Prostate gland (tissue), 2 donors: Measurements from ENCODE around the gene C6orf47. TPM values are rescaled to one million over a fixed set of nuclear protein-coding genes. Genes with fewer than 3 reads are reported as not detected.

Experiments
- DNase-seq: peaks from one replicate; pipeline ENCODE4 v3.0.0-alpha.2; 2019; ENCODE audit warnings: low spot score
- H3K27ac ChIP-seq, 2 donors: fragments of 200-600 bp; sonication (generic); 2 replicates each; pipeline ENCODE4 v1.5.1; 2017 to 2019
- H3K27me3 ChIP-seq: fragments of 200-600 bp; sonication (generic); replicated peaks from 2 replicates; pipeline ENCODE4 v1.5.1; 2019; ENCODE audit not compliant: insufficient read depth
- H3K36me3 ChIP-seq, 2 donors: fragments of 200-600 bp; sonication (generic); 1 replicate in 1 of 2; 2 replicates in 1 of 2; pipeline versions ENCODE4 v1.5.1 to v1.8.1; 2017 to 2019
- H3K4me1 ChIP-seq: fragments of 200-600 bp; sonication (generic); replicated peaks from 2 replicates; pipeline ENCODE4 v1.5.1; 2019
- H3K4me3 ChIP-seq, 2 donors: fragments of 200-600 bp; sonication (generic); 2 replicates each; pipeline ENCODE4 v1.5.1; 2017 to 2019
- H3K9me3 ChIP-seq: fragments of 200-600 bp; sonication (generic); 2 replicates; pipeline ENCODE4 v1.5.1; 2017
- POLR2A ChIP-seq: fragments of 450-650 bp; IDR thresholded peaks from one replicate; pipeline ENCODE4 v1.6.1; 2016; ENCODE audit warnings: antibody characterized with exemption, mild to moderate bottlenecking
- POLR2AphosphoS5 ChIP-seq: sonication (generic); formaldehyde crosslinking; IDR thresholded peaks from one replicate; pipeline ENCODE4 v1.6.1; 2017; ENCODE audit warnings: antibody characterized with exemption
- WGBS: methylation state at CpG from one replicate; pipeline ENCODE4 v1.1.5; 2018; 5-methylcytosine and 5-hydroxymethylcytosine counted together
- intact Hi-C: fragments of 100-400 bp; cut with DNase I; formaldehyde crosslinking; loops from one replicate; pipeline ENCODE4 v1.14.2; 2022
- total RNA-seq, 2 donors: library from RNA; depleted of rRNA; stranded (reverse); fragments of >200 nt; gene quantifications; one replicate each; pipeline ENCODE4 v1.1.0, GENCODE V29; 2016
- TF ChIP-seq, protein P1 (sequence below), 4 experiments: fragments of 200-600 bp in 2 of 4; fragments of 450-650 bp in 2 of 4; sonication (generic) in 2 of 4; IDR thresholded peaks; 1 replicate in 3 of 4; 2 replicates in 1 of 4; pipeline ENCODE4 v1.5.1; 2016 to 2019; ENCODE audit warnings: antibody characterized with exemption in 4 of 4, mild to moderate bottlenecking in 2 of 4, moderate library complexity in 2 of 4

Gene C6orf47
- total RNA-seq, 2 donors from 2014 or later = 25.5 to 30.1 TPM

DNA sequence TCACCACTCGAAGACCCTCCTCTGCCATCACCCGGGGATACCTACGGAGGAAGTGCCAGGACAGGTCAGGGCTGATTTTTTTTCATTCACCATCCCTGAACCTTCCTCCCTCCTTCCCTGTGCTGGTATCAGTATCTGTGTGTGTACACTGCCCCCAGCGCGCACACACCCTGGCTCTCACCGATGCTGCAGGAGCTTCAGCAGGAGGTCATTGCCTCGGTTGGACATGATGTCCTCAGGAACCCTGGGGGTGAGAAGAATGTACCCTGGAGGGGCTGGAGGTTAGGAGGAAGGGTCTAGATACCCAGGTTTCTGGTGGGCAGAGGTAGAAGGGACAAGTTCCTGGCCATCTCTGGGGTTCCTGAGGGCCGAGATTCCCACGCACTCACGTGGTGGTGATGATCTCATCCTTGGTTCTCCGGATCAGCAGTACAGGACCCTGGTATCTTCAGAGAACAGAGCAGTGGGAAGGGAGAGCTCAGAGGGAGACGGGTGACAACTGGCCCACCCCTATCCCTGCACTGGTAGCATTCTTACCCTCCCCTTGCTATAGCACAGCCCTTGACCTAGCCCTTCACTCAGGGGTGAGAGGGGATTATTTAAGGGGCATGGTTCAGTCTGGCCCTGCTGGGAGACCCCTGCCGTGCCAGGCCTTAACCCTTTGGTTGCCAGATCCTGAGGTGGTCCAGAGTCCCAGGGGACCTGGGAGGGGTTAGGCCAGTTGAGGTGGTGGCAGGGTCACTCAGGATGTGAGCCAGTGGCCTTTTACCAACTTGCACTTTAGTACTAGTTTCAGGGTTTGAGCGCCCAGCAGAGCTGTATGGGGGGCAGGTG, 27.5 kb upstream of the C6orf47 start:
- intact Hi-C loops = no loop called here
- Histone ChIP-seq H3K36me3 (peaks cover 15 to 20% of the 10 kb centered on the region in 2 donors), H3K4me3 (no peak overlapping the region), H3K4me1 (no peaks in the 10 kb centered on the region), H3K27ac (no peak overlapping the region), H3K9me3 (no peaks in the 10 kb centered on the region), H3K27me3 (no peaks in the 10 kb centered on the region)
- TF ChIP-seq POLR2A = no peak
- TF ChIP-seq, protein P1, sequence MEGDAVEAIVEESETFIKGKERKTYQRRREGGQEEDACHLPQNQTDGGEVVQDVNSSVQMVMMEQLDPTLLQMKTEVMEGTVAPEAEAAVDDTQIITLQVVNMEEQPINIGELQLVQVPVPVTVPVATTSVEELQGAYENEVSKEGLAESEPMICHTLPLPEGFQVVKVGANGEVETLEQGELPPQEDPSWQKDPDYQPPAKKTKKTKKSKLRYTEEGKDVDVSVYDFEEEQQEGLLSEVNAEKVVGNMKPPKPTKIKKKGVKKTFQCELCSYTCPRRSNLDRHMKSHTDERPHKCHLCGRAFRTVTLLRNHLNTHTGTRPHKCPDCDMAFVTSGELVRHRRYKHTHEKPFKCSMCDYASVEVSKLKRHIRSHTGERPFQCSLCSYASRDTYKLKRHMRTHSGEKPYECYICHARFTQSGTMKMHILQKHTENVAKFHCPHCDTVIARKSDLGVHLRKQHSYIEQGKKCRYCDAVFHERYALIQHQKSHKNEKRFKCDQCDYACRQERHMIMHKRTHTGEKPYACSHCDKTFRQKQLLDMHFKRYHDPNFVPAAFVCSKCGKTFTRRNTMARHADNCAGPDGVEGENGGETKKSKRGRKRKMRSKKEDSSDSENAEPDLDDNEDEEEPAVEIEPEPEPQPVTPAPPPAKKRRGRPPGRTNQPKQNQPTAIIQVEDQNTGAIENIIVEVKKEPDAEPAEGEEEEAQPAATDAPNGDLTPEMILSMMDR (IDR thresholded peaks at IDR 0.05) = no peak
- TF ChIP-seq POLR2AphosphoS5 = no peak
- DNase-seq = no peak
- 78% methylated on average over 14 of the region's 14 CpGs for WGBS

DNA sequence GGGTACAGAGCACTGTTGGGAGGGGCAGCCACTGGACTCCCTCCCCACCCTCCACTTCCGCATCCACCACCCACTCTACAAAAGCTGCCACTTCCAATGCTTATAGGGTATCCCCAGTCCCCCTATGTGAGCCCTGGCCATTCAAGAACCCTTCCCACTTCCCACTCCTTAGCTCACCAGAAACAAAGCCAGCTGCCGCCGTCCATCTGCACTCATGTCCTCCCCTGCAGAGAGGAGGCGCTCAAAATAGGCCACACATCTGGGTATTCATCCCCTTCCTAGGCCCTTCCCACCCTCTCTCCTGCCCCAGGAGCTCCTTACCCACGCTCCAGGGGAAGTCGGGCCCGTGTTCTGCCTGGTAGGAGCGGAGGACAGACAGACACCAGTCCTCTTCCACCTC, 26.7 kb upstream of the C6orf47 start:
- no peaks in the 10 kb centered on the region for H3K9me3 ChIP-seq
- no peak overlapping the region for H3K4me3 ChIP-seq
- no peak for DNase-seq
- TF ChIP-seq POLR2AphosphoS5 (no peak), POLR2A (no peak)
- TF ChIP-seq, protein P1 (IDR thresholded peaks at IDR 0.05) = no peak
- no peak overlapping the region for H3K27ac ChIP-seq
- intact Hi-C loops = no loop called here
- peaks cover 15 to 20% of the 10 kb centered on the region in 2 donors for H3K36me3 ChIP-seq
- WGBS = 84% methylated on average over 8 of the region's 8 CpGs
- no peaks in the 10 kb centered on the region for H3K4me1 ChIP-seq
- no peaks in the 10 kb centered on the region for H3K27me3 ChIP-seq

GRCh38 chr6:31686483-31686882, 25.9 kb upstream of the C6orf47 start:
- no peaks in the 10 kb centered on the region for H3K4me1 ChIP-seq
- intact Hi-C loops = no loop called here
- no peak for DNase-seq
- 79% methylated on average over 5 of the region's 5 CpGs for WGBS
- no peaks in the 10 kb centered on the region for H3K9me3 ChIP-seq
- peaks cover 15 to 20% of the 10 kb centered on the region in 2 donors for H3K36me3 ChIP-seq
- no peak overlapping the region for H3K4me3 ChIP-seq
- H3K27ac ChIP-seq = no peak overlapping the region
- no peaks in the 10 kb centered on the region for H3K27me3 ChIP-seq
- TF ChIP-seq, protein P1 (IDR thresholded peaks at IDR 0.05) = no peak

- no peak for DNase-seq
- Histone ChIP-seq H3K9me3 (no peaks in the 10 kb centered on the region), H3K4me3 (no peak overlapping the region), H3K27me3 (no peaks in the 10 kb centered on the region), H3K36me3 (peaks cover 0 to 17% of the 10 kb centered on the region in 2 donors), H3K27ac (no peak overlapping the region), H3K4me1 (peaks cover 4% of the 10 kb centered on the region)
- TF ChIP-seq, protein P1 (IDR thresholded peaks at IDR 0.05) = no peak
- TF ChIP-seq POLR2A (no peak), POLR2AphosphoS5 (no peak)
- intact Hi-C loops = loop anchor here (5.0 kb wide), 4 partner anchors 44 to 264 kb away; partner anchors contain the start of genes CFB and DDAH2
- 65% methylated on average over 13 of the region's 13 CpGs for WGBS
These were observed 23.0 kb upstream of the C6orf47 start for GRCh38 chr6:31683591-31683990.
